ENCODE data around the gene FARS2.
A peak's percentile ranks its signal among the peaks of the same experiment; 100 is the strongest.

Gene FARS2

DNA sequence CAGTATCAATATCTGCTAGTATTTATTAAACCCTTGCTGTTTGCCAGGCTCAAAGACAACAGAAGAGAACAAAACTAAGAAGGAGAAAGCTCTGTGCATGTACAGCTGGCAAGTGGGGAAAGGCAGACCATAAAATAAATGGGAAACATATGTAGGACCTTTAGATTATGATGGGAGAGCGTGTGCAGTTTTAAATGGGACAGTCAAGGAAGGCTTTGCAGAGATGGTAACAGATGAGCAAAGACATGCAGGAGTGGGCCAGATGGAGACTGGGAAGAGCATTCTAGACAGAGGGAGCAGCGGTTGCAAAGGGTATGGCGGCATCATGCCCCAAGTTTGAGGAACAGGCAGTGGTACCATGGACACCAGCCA lies 485.4 kb downstream of the FARS2 start:
- DNase-seq: peak; percentile 61

DNA sequence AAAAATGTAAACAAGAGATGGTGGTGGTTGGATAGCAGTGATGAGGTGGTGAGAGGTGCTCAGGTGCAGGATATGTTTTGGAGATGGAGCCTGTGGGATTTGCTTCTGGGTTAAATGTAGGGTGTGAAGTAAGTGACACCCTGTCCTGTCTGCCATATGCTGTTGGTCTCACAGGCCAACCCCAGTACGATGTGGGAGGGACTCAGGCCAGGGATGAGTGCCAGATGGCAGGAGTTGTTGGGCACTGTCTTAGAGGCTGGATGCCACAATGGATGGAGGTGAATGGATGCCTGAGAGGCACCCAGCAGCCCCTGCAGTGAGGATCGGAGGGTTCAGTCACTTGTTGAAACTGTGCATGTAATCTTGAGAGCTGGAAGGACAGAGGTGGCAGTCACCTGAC lies 486.1 kb downstream of the FARS2 start:
- DNase-seq: no peak

DNA sequence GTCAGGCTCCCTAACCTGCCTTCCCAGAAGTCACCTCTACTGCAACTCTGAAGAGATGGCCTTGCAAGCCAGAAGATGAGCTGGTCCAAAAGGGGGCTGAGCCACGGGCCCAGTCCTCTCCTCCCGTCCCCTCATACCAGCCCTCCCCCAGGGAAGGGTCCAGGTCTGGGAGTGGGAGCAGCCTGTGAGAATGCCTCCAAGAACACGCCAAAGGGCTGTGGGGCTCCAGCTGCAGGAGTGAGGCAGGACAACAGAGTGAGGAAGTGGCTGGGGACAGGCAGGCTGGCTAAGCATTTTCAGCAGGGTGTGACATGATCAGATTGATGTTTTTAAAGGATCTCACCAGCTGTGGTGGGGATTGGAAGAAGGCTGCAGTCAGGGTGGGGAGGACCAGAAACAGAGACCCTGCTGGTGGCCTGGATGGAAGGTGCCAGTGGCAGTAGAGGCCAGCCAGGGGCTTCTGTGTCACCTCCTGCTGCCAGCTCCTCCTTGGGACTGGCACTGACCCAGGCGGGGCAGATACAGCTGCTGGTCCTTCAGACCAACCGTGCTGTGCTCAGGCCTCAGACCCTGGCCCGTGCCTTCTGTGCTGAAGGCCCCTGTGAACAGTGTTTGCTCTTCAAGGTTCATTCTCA lies 487.8 kb downstream of the FARS2 start:
- DNase-seq: no peak

DNA sequence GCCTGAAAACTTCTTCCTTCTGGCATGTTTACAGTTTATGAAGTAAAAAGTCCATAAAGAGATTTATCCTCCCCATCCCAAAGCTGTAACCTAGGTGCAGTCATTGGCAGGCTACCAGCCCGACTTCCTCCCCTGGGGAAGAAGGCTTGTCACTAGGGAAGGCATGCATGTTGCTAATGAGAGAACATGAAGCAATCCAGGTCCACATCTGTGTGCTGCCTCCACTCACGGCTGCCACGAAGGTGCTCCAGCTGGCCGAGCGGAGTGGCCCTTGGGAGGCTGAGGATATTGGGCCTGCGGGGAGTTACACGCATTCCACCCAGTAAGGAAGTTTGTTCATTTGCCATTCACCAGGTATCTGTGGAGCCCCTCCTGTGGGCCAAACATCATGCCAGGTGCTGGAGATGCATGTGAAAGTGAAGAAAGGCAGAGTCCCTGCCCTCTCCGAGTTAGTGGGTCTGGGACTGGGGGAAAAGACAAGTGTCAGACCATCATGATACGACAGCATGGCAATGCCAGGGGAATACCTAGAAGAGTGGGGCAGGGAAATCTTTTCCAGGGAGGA lies 488.4 kb downstream of the FARS2 start:
- no peak for DNase-seq

DNA sequence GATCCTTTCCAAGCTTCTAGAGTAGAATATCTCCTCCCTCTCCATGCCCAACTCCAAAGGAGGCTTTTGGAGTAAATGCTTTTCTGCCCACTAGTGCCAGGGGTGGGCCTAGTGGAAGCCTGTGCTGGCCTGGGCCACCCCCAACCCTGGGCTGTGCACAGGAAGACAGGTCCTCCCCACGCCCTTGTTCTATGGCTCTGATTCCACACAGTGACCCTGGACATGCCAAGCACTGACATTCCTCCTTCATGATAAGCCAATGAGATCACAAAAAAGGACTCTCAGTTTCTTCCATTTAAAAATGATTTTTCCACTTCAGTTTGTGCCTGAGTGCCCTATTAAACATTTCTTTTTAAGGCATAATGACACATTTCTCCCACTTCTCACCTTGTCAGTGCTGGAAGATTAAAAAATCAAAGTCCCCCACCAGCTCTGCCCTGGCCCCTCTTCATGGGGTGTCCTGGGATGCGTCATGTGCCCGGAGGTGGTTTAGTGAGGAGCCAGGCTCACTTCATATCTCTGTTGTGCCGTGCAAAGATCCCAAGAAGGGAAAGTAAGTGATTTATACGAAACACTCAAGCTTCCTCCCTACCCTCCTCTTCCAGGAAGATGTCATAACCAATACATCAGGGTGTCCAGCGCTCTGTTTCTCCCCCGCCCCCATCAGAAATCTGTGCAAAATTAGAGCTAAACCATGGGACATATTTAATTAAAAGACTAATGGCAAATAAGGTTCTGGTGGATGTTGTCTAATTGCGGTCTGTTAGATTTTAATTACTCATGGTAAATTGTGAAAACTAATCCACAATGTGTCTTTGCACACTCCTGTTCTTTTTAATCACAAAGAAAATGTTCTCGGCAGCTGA lies 490.4 kb downstream of the FARS2 start:
- no peak for DNase-seq

DNA sequence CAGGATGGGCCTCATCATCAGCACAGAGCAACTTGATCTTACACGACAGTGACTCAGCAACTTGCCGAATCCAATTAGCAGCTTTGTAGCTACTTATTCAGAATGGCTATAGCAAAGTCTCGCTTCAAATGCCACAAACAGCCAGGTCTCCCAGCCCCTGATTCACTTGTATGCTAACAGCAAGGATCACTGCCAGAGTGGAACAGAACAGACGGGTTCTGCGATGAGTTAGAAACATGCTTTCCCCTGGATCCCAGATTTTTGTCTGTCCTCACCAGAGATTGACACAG lies 491.0 kb downstream of the FARS2 start:
- DNase-seq: peak; percentile 90

DNA sequence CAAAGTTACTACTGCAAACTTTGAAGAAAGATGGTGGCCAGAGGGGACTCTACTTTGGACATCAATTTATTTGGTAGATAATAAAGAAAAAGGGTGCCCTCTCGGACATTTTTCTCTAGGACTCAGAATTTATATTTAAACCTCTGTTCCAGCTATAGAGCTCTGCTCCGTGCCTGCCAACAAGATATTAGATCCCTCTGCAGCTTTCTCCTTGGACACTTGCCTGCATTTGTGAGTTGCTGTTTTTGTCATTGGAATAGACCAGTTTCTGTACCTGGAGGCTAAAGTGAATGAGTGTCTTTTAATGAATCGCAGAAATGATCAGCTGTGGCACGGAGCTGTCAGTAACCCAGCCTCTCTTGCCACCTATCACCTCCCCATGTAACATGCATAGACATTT lies 491.9 kb downstream of the FARS2 start:
- no peak for DNase-seq

DNA sequence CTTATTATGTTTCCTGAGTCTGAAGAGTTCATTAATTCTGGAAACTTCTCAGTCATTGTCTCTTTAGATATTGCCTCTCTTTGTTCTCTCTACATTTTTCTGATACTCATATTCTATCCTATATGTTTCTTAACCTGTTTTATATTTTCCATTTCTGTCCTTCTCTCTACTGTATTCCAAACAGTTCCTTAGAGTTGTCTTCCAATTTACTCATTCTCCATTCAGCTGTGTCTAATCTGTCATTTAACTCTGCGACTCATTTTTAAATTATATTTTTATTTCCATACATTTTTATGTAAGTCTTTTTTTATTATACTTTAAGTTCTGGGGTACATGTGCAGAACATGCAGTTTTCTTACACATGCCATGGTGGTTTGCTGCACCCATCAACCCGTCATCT lies 493.6 kb downstream of the FARS2 start:
- no peak for DNase-seq

DNA sequence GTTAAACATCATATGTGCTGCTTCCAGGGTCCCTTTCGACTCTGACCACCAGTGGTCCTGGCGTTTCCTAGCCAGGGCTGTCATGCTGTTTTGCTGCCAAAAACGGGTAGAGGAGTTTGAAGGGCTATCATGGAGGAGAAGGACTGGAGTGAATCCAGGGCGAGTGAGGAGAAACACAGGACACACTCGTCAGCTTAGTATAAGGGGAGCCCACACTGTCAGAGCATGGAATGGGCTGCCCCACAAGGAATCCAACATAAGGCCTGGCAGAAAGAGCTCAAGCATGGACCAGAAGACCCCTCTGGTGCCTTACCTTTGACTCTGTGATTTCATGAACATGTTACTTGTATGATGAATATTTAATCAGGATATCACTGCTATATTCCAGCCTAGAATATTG lies 498.3 kb downstream of the FARS2 start:
- DNase-seq: no peak

DNA sequence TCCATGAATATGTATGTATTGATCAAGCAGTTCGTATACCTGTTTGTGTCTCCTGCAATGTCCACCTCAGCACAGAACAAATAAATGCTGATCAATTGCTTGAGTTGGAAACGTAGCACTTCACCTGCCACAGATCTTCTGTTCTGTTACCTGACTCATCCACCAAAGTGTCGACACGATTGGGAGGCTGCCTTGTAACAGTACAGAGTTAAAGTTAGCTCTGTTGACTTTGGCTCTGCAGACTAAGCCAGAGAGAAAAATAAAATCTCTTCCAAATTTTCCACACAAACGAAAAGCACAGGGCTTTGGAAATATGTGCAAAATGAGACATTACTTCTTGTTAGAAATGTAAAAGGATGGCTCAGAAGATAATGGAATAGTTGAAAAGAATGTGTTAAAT lies 500.1 kb downstream of the FARS2 start:
- no peak for DNase-seq

DNA sequence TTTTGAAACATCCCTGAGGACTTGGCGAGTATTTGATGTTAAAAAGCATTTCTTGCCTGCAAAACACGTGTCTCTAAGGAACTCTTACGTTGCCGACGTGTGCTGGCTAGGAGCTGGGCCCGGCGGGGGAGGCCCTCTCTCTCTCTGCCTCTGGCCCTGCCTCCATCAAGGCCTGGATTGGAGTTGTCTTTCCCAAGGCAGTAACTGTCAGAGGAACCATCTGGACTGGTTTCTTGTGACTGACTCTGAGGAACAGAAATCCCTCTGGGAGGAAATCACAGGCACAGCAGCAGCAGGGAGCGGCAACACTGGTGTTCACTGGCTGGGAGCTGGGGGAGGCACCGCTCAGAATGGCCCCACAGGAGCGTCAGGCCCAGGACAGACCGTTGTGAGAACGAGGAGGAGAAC lies 501.3 kb downstream of the FARS2 start:
- no peak for DNase-seq

DNA sequence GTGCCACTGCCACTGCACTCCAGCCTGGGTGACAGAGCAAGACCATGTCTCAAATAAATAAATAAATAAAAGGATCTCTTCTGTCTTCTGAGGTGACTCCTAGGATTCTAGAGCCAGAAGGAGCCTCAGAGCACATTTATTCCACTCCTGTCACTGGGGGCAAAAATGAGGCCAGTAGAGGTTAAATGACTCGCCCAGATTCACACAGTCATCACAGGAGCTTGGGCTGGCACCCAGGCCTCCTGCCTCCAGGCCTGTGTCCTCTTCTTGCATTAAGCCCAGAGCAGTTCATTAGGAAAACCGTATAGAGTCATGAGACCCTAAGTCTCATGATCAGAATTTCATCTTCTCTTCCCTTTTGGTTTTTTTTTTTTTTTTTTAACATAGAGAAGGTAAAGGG lies 502.1 kb downstream of the FARS2 start:
- DNase-seq: no peak

DNA sequence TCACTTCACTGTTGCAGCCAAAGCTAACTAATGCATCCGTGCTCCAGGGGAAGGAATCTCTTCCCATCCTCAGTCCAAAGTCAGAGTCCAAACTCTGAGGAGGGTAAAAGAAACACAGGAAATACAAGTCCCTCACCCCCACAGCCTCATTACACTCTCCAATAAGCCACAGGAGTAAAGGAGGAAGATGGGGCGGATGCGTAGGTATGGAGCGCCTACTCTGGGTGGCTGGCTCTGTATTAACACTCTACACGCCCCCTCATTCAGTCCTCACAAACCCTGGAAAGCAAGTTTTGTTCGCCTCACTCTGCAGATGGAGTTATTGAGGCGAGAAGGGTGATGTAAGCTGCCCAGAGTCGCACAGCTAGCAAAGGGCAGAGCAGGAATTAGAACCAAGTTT lies 502.6 kb downstream of the FARS2 start:
- DNase-seq: peak; percentile 31

DNA sequence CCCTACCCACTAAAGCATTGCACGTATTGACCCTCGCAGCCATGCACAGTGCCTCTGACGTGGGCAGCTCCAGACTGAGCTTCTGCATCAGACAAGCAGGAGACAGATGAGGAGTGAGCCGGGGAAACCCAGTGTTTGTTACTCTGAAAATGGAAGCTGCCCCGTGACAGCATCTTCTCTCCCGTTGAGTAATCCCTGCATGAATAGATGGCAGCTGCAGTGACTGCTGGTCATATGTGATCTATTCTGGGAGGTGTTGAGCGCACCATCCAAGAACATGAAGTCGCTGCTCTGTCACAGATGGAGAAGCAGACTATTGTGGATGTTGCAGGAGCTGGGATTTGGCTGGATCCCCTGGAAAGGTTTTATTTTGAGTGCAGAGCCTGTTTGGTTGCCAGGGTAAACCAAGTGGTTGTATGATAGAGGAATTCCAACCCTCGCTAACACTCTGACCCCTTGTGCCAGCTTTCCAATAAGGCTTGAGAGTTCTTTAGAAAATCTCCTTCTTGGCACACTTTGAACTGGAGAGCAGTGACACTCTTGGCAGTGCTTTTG lies 503.2 kb downstream of the FARS2 start:
- DNase-seq: peak; percentile 45

DNA sequence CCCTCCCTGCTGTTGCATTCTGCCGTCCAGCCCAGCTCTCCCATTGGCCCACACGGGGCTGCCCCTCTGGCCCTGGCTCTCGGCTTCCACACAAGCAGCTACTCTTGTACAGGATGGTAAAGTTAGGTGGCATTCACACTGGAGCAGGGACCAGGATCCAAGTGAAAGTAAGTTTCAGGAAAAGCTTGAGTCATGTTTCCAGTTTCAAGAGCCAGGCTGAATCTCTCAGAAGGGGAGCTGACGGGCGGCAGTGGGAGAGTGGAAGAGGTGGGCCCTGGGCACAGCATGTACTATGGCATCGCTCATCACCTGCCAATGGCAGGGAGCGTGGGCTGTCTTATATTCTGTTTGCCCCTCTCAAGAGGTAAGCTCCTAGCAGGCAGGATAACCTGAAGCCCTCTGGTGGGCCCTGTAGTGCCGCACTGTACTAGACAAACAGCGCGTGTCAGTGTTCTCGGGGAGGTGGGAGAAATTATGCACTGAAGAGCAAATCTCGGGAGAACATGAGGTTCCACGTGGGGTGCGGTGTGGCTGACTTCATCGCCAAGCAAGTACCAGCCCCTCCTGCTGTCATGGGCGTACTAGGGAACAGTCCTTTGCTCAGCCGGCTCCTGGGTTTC lies 503.9 kb downstream of the FARS2 start:
- DNase-seq: no peak

DNA sequence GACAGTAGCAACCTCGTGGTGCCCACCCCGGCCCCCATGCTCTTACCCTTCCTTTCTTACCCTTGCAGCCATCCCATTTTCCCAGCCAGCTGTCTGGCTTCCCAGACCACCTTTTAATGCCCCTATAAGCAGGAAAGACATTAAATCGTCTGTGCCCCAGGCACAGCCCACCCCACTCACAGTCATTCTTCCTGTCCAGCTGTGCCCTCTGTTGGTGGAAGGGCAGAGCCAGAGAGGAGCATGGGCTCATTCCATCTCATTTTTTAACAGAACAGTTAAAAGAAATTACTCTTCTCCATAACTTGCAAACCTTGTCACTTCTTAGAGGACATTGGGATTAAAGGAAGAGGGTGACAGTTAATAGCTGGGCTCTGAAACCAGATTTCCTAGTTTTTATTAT lies 504.9 kb downstream of the FARS2 start:
- DNase-seq: peak; percentile 27

DNA sequence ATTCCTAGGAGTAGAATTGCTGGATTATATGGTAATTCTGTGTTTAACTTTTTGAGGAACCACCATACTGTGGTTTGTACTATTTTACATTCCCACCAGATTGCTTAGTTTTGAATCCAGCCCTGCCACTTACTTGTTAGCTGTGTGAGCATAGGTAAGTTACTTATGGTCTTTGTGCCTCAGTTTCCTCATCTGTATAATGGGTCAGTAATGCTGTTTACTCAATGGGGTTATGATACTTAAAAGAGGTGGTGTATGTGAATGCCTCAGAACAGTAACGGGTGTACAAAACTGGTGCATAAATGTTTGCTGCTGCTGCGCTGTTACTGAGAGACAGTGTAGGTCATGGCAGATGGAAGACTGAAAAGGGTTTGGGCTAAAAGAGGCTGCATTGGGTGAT lies 506.2 kb downstream of the FARS2 start:
- DNase-seq: no peak

DNA sequence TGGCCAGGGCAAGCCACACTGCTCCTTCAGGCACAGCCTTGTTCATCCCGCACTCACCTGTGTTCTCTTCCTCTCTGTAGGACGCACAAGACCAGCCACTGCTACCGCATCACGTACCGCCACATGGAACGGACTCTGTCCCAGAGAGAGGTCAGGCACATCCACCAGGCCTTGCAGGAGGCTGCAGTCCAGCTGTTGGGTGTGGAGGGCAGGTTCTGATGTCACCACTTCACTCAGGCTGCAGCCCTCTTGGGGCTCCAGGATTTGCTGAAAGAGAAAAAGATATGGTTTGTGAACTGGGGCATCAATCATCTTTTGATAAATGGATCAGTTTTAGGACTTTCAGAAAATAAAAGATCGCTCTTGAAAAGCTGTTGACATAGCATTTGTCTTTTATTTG lies 509.9 kb downstream of the FARS2 start:
- DNase-seq: no peak

DNA sequence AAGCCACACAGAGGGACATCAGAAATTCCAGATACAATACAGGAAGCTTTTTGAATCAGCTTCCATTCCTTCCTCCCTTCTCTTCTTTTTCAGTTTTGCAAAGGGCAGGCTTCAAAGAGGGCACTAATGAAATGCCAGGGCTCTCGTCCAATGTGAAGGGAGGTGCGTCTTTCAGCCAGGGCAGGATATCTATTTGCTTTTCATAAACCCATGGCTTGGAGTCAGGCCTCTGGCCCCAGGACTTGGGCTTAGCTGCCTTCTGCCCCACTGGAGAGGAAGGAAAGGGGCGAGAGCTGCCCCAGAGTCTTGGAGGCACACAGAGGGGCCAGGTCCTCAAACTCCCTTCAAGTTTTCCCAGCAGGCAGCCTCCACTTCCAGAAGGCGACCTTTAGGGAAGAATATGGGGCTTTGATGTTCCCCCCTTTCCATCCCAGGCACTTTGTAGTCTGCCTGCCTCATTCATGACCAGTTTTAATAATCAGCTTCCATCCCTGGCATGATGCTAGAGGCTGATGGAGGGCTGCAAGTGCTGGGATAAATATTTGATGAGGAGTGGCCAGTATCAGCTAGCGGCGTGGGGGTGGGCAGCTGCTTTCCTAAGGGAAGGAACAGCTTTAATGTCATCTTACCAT lies 510.6 kb downstream of the FARS2 start:
- no peak for DNase-seq

DNA sequence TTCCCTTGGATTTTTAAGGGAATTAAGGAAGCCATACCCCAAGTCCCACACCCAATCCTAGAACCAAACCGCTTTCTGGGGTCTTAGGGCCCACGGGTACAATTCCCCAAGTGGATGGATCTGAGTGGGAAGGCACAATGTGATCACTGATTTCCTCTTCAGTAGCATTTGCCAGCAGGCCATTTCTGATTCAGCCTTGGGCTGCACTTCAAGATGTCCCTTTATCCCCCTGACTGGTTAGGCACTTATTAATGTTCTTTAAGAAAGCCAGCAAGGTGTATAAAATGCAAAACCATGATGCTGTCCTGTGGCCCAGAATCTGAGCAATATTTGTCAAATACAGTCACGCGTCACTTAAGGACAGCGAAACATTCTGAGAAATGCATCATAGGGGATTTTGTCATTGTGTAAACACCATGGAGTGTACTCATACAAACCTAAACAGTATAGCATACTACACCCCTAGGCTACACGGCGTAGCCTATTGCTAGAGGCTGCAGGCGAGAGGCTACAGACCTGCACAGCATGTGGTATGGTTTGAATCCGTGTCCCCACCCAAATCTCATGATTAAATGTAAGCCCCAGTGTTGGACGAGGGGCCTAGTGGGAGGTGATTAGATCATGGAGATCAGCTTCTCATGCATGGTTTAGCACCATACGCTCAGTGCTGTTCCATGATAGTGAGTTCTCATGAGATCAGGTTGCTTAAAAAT lies 511.3 kb downstream of the FARS2 start:
- DNase-seq: no peak

DNA sequence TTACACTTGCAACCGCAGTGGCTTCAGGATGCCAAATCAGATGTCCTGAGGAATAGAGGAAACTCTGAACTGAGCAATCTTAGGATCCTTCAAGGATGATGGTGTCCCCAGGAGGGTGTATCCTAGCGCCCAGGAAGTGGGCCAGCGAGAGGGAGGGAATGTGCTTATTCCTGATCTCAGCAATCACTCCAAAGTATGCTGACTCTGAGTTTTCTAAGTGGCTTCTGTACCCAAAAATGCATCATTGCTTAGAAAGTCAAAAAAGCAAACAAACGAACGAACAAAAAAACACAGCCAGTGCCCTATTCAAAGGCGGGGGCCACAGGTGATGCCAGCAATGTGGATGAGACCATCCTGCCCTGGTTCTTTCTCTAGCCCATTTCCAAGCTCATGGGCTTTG lies 514.8 kb downstream of the FARS2 start:
- no peak for DNase-seq

DNA sequence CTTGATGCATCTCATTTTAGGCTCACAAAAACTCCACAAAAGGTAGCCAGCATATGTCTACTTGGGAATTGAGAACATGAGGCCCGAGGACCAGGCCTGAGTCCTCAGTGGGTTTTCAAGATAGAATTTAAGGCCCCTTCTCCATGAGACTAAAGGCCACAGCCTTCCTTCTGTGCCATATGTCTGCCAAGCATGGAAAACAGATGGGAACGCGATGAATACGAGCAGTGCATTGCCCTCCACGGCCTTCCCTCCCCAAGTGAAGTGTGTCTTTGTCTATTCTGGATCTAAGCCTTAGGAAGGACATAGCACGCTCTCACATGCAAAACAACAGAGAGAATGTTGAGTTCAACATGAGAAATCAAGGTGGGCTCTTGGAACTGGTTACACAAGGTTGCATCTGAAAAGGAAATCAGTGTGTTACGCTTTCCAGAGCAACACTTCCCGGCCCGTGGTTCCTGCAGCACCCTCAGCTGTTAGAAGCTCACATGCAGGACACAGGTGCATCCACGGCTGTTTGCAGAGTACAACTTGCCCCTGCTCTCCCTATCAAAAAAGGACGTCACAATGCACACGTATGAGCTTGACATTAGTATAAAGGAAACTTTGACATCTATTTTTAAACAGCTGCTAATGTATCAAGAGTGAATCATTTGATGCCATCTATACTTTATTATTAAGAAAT lies 515.5 kb downstream of the FARS2 start:
- no peak for DNase-seq
